Thymus (tissue), 11 donors: ENCODE data around the gene C5AR1. TPM values are rescaled to one million over a fixed set of nuclear protein-coding genes. Genes with fewer than 3 reads are reported as not detected.
"Not testable (repeated sequence)": the region's sequence is repeated elsewhere in the genome, so short reads cannot be mapped to it uniquely, and the experiment has no call there.

Source experiments
- DNase-seq, 9 donors: peaks; one replicate each; pipeline ENCODE4 v3.0.0-alpha.2; 2013; ENCODE audit warnings: low spot score in 9 of 9, low read depth in 6 of 9, missing footprints in 1 of 9
- H3K27ac ChIP-seq, 2 donors: one replicate each; pipeline ENCODE4 v1.5.1; 2013; ENCODE audit warnings: control low read depth in 1 of 2, low read depth in 1 of 2, low read length in 1 of 2, mild to moderate bottlenecking in 1 of 2, moderate library complexity in 1 of 2
- H3K27me3 ChIP-seq, 2 donors: one replicate each; pipeline ENCODE4 v1.5.1; 2013; ENCODE audit warnings: low read length in 1 of 2; ENCODE audit not compliant: control insufficient read depth in 2 of 2, insufficient read depth in 1 of 2
- H3K36me3 ChIP-seq, 2 donors: one replicate each; pipeline ENCODE4 v1.5.1; 2013; ENCODE audit warnings: low read length in 1 of 2, mild to moderate bottlenecking in 1 of 2, moderate library complexity in 1 of 2; ENCODE audit not compliant: control insufficient read depth in 2 of 2, insufficient read depth in 2 of 2
- H3K4me1 ChIP-seq, 2 donors: one replicate each; pipeline ENCODE4 v1.5.1; 2013; ENCODE audit warnings: low read length in 2 of 2; ENCODE audit not compliant: control insufficient read depth in 2 of 2, insufficient read depth in 2 of 2
- H3K4me3 ChIP-seq, 2 donors: one replicate each; pipeline ENCODE4 v1.5.1; 2013; ENCODE audit warnings: low read length in 2 of 2, control low read depth in 1 of 2, mild to moderate bottlenecking in 1 of 2
- H3K9me3 ChIP-seq, 2 donors: one replicate each; pipeline ENCODE4 v1.5.1; 2013; ENCODE audit warnings: low read length in 1 of 2, mild to moderate bottlenecking in 1 of 2; ENCODE audit not compliant: control insufficient read depth in 2 of 2, insufficient read depth in 1 of 2
- WGBS: extraction: QIAGEN DNeasy Blood & Tissue Kit; methylation state at CpG from one replicate; pipeline ENCODE4 v1.1.7; 2013; 5-methylcytosine and 5-hydroxymethylcytosine counted together
- polyA plus RNA-seq: library from polyadenylated mRNA; stranded (reverse); fragments of 200-250 nt; gene quantifications from one replicate; pipeline ENCODE4 v1.2.3, GENCODE V29; 2013
- total RNA-seq: library from RNA; stranded (reverse); fragments of 120-200 nt; gene quantifications from one replicate; pipeline ENCODE4 v1.2.4, GENCODE V29; 2013
- donor health status: healthy.

C5AR1 gene
- total and polyA plus RNA-seq, 2 donors = 2.2 to 17.8 TPM

DNA sequence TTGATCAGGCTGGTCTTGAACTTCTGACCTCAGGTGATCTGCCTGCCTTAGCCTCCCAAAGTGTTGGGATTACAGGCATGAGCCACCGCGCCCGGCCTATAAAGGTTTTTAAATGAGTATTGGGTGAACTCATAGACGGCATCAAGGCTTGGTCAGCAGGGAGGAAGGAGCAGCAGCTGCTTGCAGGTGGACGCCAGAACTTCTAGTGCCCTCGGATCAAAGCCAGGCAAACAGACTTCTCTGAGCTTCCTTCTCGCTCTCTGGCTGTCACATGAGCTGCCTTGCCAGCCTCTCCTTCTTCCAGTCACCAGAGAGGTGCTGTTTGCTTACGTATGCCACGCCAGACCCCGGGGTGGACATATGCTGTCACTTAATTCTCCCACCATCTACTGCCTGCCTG lies 55.8 kb downstream of the C5AR1 start:
- not testable (repeated sequence) for H3K9me3 ChIP-seq, H3K4me1 ChIP-seq, H3K27ac ChIP-seq, H3K27me3 ChIP-seq, DNase-seq, H3K4me3 ChIP-seq
- 98% methylated on average over 10 of the region's 10 CpGs for WGBS
- peaks cover 46 to 60% of the 10 kb centered on the region in 2 donors for H3K36me3 ChIP-seq

- 90% methylated on average over 10 of the region's 10 CpGs for WGBS
- Histone ChIP-seq H3K4me1 (no peaks in the 10 kb centered on the region), H3K36me3 (peaks cover 45 to 60% of the 10 kb centered on the region in 2 donors), H3K27ac (no peak overlapping the region), H3K27me3 (no peaks in the 10 kb centered on the region), H3K4me3 (no peak overlapping the region), H3K9me3 (no peaks in the 10 kb centered on the region)
- DNase-seq = no peak
Measured at GRCh38 chr19:47370045-47370611, 60.5 kb downstream of the C5AR1 start.

DNA sequence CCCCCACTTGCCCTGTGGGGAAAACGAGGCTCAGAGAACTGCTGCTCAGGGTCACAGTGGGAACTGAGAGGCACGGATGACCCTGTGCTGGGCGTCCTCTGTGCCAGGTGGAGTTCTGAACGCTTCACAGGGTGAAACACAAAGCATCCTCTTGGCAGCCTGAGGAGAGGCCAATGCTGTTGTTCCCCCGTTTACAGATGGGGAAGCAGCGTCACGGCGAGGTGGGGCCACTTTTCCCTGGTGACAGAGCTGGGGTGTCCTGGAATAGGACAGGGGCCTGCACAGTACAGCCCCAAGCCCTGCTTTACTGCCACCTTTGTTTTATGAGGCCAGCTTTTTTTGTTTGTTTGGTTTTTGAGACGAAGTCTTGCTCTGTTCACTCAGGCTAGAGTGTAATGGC lies 61.6 kb downstream of the C5AR1 start:
- Histone ChIP-seq H3K4me3 (no peak overlapping the region), H3K27me3 (no peaks in the 10 kb centered on the region), H3K4me1 (no peaks in the 10 kb centered on the region), H3K27ac (no peak overlapping the region), H3K36me3 (peaks cover 52 to 68% of the 10 kb centered on the region in 2 donors), H3K9me3 (peaks cover 0 to 2% of the 10 kb centered on the region in 2 donors)
- WGBS = 98% methylated on average over 9 of the region's 9 CpGs
- DNase-seq = no peak

Other genes starting within 250 kb of the C5AR1 start
- gene ZC3H4, start 196.1 kb upstream of the C5AR1 start, total RNA-seq = 12.1 TPM
- 14.3 TPM for gene ZC3H4, start 196.1 kb upstream of the C5AR1 start, polyA plus RNA-seq
- 93.3 TPM for gene SAE1, start 179.0 kb upstream of the C5AR1 start, total RNA-seq
- 40.5 TPM for gene SAE1, start 179.0 kb upstream of the C5AR1 start, polyA plus RNA-seq
- gene BBC3, start 78.7 kb upstream of the C5AR1 start, total RNA-seq = 5.8 TPM
- gene BBC3, start 78.7 kb upstream of the C5AR1 start, polyA plus RNA-seq = 15.1 TPM
- gene CCDC9, start 53.3 kb upstream of the C5AR1 start, total RNA-seq = 4.9 TPM
- 27.4 TPM for gene CCDC9, start 53.3 kb upstream of the C5AR1 start, polyA plus RNA-seq
- 2.9 TPM for gene INAFM1, start 35.0 kb upstream of the C5AR1 start, total RNA-seq
- 11.1 TPM for gene INAFM1, start 35.0 kb upstream of the C5AR1 start, polyA plus RNA-seq
- 0.52 TPM for gene C5AR2, start 22.3 kb downstream of the C5AR1 start, total RNA-seq
- 0.78 TPM for gene C5AR2, start 22.3 kb downstream of the C5AR1 start, polyA plus RNA-seq
- 5.2 TPM for gene DHX34, start 39.5 kb downstream of the C5AR1 start, total RNA-seq
- gene DHX34, start 39.5 kb downstream of the C5AR1 start, polyA plus RNA-seq = 16.0 TPM
- gene MEIS3, start 109.7 kb downstream of the C5AR1 start, total RNA-seq = 1.7 TPM
- 4.3 TPM for gene MEIS3, start 109.7 kb downstream of the C5AR1 start, polyA plus RNA-seq
- 0.14 TPM for gene SLC8A2, start 162.0 kb downstream of the C5AR1 start, total RNA-seq
- 0.16 TPM for gene SLC8A2, start 162.0 kb downstream of the C5AR1 start, polyA plus RNA-seq
- 14.4 TPM for gene KPTN, start 174.4 kb downstream of the C5AR1 start, total RNA-seq
- gene KPTN, start 174.4 kb downstream of the C5AR1 start, polyA plus RNA-seq = 32.2 TPM
- gene NAPA, start 205.2 kb downstream of the C5AR1 start, total RNA-seq = 111 TPM
- 89.2 TPM for gene NAPA, start 205.2 kb downstream of the C5AR1 start, polyA plus RNA-seq